Stimulated activated CD4-positive, alpha-beta T cell treated with anti-CD3 and anti-CD28 coated beads, Interleukin-12 subunit alpha, Interleukin-12 subunit beta, amount 100 ng/mL, for 4 hours (primary cell): ENCODE results near the gene EPC1.

Experiments used
- DNase-seq: peaks from one replicate; pipeline ENCODE4 v3.0.0-alpha.2; 2020

The EPC1 gene

DNA sequence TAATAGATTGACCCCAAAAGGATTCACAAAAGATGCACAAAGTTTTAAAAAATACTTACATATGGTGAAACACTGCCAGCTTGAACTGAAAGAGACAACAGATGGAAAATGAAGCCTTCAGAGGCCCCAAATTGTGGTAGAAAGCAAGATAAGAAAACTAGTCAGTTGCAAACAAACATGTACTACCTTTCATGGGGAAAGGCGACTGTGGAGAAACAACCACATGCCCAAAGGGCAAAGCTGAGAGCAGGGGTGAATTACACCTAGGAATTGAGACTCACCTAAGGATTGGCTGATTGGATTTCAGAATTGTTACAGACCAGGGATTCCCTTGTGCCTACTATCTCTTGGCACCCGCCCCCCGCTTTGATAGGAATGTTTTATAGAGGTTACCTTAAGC is 13.1 kb downstream of the EPC1 start:
- DNase-seq = no peak

- peak; percentile 46 for DNase-seq
Observed at GRCh38 chr10:32332299-32332750, 14.6 kb downstream of the EPC1 start.

- no peak for DNase-seq
Observed at GRCh38 chr10:32331606-32332005, 15.4 kb downstream of the EPC1 start.

GRCh38 chr10:32330214-32330613 is 16.7 kb downstream of the EPC1 start:
- DNase-seq = no peak

DNA sequence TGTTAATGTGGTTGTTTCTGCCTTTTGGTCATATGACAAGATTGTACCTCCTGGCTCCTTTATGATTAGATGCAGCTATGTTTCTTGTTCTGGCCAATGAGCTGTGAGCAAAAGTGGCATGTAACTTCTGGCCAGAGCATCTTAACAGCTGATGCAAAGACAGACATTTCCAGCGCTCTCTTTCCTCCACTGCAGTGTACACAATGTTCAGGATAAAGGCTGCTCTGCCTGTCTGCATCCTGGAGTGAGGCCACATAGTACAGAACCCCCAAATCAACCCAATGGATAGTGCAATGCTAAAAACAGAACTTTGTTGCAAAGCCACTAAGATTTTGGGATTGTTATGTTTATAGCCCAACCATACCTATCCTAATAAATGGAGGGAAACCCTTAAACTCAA is 17.9 kb downstream of the EPC1 start:
- no peak for DNase-seq

DNA sequence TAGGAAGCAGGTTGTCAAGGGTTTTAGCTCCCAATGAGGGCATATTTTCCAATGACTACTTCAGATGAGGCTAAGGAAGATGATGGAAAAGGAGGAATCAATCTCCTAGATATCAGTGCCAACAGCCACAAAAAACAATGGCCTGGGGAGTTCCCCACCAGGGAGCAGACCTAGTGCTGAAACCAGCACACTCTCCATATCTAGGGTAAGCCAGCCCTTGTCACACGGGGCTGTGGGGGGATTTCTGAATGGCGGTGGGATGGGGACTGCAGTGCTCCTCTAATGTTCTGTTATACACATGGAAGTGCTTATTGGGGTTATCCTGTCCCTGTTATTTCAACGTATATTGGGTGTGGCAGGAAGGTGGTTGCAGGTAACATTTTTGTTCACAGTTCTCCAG is 18.5 kb downstream of the EPC1 start:
- no peak for DNase-seq

GRCh38 chr10:32327364-32327691 is 19.6 kb downstream of the EPC1 start:
- no peak for DNase-seq

DNA sequence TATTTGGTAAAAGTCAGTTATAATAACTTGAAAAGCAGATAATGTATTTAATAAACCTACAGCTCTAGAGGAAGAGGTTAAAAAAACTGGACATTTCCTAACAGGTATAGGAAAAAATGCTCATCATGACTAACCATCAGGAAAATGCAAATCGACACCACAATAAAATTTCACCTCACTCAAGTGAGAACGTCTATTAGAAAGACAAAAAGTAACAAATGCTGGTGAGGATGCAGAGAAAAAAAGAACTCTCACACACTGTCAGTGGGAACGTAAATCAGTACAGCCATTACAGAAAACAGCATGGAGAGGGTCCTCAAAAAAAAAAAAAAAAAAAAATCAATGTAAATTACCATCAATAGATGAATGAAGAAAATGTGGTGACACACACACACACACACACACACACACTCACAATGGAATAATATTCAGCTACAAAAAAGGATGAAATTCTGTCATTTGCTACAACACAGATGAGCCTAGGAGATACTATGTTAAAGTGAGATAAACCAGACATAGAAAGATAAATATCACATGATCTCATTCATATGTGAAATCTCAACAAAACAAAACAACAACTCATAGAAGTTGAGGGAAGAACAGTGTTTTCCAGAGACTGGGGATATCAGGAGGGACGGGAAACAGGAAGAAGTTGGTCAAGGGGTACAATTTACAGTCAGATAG is 20.1 kb downstream of the EPC1 start:
- DNase-seq = no peak

DNA sequence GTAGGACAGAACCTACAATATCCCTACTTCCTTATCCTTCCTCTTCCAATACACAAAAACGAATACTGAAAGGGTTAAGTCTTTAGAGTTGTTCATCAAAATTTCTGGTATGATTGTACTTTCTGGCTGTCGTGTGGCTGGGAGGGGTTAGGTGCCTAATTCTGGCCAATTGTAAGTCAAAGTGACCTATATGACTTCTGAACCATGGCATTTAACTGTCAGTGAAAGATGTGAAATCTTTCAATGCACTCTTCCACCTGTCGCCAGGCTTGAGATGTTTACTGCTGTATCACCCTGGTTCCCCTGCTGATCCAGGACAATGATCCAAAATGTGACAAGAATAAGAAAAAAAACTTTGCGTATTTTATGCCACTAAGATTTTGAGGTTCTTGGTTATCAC is 20.8 kb downstream of the EPC1 start:
- no peak for DNase-seq

- DNase-seq = no peak
Observed at GRCh38 chr10:32323051-32323450, 23.9 kb downstream of the EPC1 start.

GRCh38 chr10:32321016-32321631 is 25.8 kb downstream of the EPC1 start:
- no peak for DNase-seq

GRCh38 chr10:32318476-32318896 is 28.5 kb downstream of the EPC1 start:
- no peak for DNase-seq

- DNase-seq = no peak
Observed at GRCh38 chr10:32317795-32318357, 29.1 kb downstream of the EPC1 start.

DNA sequence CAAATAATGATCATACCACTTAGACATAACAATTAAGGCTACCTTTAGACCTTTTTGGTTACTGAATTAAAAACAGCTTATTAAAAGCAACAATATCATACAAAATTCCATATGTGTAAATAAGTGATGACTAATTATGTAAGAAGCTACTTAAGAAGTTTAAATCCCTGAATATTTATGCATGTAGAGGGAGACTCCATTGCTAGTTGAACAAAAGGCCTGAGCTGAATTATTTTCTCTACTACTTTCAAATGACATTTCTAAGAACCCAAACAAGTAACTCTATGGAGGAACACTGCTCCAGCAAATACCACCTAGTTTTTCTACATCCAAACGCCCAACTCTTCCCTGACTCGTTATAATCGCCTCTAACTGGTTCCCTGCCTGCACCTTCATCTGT is 31.5 kb downstream of the EPC1 start:
- DNase-seq = no peak

- no peak for DNase-seq
Observed at GRCh38 chr10:32314588-32314987, 32.4 kb downstream of the EPC1 start.

GRCh38 chr10:32308027-32308603 is 38.8 kb downstream of the EPC1 start:
- DNase-seq = no peak

GRCh38 chr10:32307609-32308008 is 39.3 kb downstream of the EPC1 start:
- DNase-seq = no peak

DNA sequence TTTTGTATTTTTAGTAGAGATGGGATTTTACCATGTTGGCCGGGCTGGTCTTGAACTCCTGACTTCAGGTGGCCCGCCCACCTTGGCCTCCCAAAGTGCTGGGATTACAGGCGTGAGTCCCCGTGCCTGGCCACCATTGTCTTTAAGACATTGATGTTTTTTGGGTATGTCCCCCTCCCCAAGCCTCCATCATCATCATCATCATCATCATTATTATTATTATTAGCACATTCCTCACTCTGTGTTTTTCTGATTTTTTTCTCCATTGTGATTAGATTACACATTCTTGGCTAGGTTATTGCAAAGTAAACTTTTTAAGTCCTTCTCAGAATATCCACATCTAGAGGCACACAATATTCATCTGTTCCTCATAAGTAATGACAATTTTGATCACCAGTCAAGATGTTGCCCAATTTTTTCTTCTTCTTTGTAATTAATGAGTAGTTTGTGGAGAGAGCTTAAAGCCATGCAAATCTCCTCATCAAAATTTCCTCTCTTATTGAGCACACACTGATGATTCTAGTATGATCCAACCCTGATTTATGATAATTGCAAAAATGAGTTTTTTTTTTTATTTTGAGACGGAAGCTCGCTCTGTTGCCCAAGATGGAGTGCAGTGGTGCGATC is 47.5 kb downstream of the EPC1 start:
- no peak for DNase-seq

DNA sequence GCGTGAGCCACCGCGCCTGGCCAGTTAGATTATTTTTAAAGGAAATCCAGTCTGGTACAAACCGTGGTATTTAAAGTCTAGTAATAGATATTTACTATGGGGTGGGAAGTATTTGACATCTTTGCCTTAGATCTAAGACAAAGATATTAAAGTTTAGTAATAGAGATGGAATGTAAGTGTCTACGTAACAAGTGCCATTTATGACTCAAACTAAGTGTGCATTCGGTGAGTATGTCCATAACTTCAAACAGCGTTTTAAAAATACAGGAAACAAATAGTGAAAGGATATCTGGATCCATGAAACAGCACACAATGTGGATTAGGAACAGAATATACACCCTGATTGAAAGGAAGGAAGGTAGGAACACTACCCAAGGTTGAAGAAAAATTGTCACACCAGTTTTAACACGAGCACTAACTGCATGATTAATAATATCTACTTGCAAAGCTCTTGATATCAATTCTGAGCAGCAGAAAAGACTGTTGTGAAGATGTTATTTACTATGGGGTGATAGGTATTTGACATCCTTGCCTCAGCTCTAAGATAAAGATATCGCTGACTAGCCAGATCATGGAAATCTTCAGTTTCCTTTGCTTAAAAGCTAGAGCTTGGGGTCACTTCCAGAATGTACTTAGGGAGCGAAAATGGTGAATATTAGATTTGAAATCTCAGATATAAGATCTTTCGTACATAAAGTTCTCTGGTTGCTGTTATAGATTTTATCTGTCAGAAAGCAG is 48.7 kb downstream of the EPC1 start:
- no peak for DNase-seq

- no peak for DNase-seq
Observed at GRCh38 chr10:32295027-32295426, 51.9 kb downstream of the EPC1 start.

DNA sequence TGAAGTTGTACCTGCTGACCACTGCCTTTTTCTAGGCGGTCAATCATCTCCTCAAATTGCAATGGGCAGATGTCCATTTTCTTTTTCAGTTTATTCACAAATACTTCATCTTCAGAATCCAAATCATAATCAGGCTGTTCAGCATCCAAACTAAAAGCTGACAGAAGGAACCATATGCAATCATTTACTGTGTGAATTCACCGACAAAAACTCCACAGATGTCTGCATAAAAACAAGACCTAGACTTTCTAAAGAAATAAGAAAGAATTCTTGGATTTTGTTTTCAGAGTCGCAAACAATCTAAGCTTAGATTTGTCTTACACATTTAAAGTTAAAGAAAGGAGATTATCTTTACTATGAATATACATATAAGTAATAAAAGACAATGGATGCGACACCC is 53.4 kb downstream of the EPC1 start:
- no peak for DNase-seq

DNA sequence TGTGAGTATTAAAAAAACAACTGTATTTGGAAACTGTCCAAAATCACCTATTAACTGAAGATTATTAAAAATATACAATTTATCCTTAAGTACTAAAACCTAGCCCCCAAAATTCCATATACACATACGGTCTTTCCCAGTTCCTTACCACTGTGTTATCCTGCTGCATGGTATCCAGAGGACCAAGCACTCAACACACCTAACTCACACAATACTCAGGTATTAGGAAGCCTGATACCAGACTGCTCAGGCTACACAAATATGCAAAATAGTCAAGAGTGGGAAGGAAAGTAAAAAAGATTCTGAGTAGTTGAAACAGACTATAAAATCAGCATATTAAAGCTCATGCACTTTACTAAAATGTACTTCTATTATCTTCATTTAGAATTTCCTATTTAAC is 67.2 kb downstream of the EPC1 start:
- DNase-seq = no peak

DNA sequence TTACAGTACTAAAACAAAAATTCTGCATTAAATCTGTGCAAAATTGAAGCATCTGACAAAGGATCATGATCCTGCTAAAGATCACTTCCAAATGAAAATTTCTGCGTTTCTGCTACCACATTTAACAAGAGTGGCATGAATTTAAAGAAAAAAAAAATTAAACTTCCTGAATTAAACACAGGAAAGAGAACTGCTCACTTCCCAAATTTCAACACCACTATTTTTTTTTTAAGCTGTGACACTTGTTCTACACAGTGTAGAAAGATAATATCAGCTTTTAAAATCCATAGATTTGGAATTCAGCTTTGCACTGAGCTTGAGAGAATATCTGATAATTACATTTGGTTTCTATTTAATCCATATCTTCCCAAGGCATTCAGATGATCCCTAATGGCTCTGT is 73.6 kb downstream of the EPC1 start:
- DNase-seq = no peak
